GM21390 (cell line): ENCODE measurements around the gene MYLK4.
"Not testable (repeated sequence)": the region's sequence is repeated elsewhere in the genome, so short reads cannot be mapped to it uniquely, and the experiment has no call there.

ENCODE experiments used
- ATAC-seq: cut with Tn5 transposase; IDR thresholded peaks from one replicate; pipeline ENCODE4 v1.9.1; 2021; ENCODE audit not compliant: unreplicated experiment

The MYLK4 gene

GRCh38 chr6:2780102-2780737 is 29.5 kb upstream of the MYLK4 start:
- no peak for ATAC-seq

GRCh38 chr6:2777249-2777648 is 26.5 kb upstream of the MYLK4 start:
- ATAC-seq, result no peak

- no peak for ATAC-seq
Observed at GRCh38 chr6:2775003-2775402, 24.3 kb upstream of the MYLK4 start.

DNA sequence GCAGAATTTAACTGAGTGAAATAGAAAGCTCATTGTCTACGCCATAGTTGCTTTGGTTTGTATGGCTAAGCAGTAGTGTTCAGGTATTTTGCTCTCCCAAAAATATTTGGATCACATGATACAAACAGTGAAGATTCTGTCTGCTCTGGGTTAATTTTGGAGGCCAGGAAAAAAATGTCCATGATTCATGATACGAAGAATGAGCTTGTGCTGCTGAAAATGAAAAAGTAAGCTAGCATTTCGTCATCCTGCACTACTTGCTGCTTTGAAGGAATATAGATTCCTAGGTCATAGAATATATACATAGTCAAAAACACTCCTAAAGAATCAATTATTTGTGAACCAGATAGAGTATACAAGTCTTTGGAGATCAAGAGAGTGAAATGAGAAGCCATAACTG is 22.7 kb upstream of the MYLK4 start:
- no peak for ATAC-seq

DNA sequence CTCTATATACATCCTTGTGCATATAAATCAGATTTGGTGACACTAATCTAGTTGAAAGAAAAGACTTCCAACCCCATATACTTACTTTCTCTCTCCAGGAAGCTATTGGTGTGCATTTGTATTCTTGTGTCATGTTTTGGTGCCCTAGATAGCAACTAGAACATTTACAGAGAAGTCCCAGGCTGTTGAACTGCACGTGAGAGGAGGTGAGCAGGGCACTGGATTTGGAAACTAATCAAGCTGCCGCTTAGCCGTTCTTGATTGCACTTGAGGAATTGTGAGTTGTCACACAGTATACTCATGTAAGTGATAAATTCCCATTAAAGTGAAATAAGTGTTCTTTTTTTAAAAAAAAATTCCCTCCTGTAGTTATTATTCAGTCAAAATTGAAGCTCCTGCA is 22.1 kb upstream of the MYLK4 start:
- no peak for ATAC-seq

DNA sequence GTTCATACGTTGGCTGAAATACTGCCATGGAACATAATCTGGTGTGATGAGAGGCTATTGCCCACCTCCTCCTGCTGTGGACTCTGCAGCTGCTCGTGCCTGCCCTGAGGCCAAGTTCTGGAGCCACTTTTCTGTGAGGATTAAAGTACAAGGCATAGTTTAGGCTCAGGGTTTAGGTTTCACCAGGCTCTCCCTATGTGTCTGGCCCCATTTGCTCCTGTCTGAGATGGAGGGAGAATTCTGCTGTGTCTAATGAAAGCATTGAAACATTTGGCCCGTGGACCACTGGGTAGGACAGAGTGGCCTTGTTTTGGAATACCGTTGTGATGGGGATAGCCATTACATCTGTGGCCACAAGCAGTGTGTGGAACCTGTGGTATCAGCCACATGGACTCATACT is 20.4 kb upstream of the MYLK4 start:
- no peak for ATAC-seq

DNA sequence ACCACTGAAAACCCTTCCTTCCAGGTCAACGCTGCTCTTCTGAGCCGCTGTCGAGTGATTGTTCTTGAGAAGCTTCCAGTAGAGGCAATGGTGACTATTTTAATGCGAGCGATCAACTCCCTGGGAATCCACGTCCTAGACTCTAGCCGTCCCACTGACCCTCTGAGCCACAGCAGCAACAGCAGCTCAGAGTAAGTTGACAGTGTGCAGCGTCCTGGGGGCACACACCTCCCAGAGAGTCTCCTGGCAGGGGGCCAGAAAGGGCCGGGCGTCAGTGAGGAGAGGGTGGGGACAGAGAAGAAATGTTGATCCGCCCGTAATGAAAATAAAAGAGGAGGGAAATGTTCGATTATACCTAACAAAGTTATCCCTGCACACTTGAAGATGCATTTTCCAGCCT is 19.4 kb upstream of the MYLK4 start:
- ATAC-seq, result no peak

DNA sequence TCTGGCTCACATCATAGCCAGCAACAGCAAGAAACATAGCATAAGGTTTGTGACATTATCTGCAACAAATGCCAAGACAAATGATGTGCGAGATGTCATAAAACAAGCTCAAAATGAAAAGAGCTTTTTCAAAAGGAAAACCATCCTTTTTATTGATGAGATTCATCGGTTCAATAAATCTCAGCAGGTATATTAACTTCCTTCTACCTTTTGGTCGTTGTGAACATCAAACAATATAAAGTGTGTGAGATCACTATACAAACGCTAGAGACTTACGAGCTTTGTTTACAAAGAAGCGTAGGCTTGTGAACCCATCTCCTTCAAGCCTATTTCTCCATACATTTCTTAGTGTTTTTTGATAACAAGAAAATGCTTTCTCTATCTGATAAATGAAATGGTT is 18.0 kb upstream of the MYLK4 start:
- ATAC-seq, result no peak

GRCh38 chr6:2767657-2768524 is 17.2 kb upstream of the MYLK4 start:
- ATAC-seq, result no peak

DNA sequence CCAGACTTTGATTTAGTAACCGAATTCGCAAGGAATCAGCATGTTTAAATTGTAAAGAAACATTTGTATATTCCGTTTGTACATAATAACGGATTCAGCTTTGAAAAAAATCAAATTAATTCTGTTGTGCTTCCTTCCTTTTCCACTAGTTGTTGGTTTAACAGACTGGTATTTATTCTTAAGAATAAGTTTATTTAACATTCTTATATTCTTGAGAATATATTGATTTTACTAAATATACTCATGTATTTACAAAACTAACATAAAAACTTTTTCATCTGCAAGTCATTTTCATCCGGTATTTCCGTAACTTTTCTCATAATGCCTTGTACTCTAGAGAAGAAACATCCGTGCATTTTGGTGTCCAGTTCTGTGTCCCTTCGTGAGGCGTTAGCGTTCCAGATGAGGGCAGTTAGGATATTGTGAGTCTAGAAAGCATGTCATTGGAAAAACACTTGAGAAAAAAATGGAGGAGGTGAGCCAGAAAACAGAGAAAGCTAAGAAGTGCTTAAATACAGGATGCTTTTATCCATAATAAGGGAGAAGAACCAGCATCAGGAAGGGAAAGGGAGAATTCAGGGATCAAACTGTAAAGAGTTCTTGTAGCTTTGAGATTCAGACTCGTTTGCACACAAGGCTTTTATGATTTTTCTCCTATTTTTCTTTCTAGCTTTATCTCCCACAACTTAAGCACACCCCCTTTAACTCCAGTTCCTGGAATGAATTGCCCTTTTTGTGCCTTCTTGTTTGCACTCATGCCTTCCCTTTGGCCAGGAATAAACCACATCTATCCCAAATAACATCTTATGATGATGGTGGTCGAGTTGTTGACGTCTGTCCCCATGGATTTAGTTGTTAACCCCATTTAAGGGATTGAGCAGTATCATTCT is 16.3 kb upstream of the MYLK4 start:
- no peak for ATAC-seq

DNA sequence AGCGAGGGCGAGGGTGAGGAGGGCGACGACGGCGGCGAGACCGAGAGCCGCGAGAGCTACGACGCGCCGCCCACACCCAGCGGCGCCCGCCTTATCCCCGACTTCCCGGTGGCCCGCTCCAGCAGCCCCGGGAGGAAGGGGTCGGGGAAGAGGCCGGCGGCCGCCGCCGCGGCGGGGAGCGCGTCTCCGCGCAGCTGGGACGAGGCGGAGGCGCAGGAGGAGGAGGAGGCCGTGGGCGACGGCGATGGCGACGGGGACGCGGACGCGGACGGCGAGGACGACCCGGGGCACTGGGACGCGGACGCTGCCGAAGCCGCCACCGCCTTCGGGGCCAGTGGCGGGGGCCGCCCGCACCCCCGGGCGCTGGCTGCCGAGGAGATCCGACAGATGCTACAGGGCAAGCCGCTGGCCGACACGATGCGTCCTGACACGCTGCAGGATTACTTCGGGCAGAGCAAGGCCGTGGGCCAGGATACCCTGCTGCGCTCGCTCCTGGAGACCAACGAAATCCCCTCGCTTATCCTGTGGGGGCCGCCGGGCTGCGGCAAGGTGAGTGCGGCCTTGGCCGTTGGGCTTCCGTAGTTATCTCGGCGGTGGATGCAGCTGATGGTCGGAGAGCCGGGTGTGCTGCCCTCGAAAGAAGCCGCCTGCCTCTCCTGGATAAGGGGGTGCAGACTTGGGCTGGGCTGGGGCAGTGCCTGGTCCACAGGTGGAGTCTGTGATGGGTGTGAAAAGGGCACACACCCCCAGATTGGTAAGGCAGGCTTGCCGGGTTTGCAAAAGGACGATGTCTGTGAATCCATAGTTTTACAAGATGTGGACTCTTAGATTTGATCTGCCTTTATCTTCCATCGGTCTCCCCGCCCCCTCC is 15.4 kb upstream of the MYLK4 start:
- ATAC-seq, result peak; percentile 24

- peak; percentile 85 for ATAC-seq
Observed at GRCh38 chr6:2765166-2765895, 14.6 kb upstream of the MYLK4 start, which contains the start of gene WRNIP1. Gene WRNIP1, plus strand, starts transcription at chr6:2765393. Its CDS starts 230 bp downstream, at chr6:2765623.

DNA sequence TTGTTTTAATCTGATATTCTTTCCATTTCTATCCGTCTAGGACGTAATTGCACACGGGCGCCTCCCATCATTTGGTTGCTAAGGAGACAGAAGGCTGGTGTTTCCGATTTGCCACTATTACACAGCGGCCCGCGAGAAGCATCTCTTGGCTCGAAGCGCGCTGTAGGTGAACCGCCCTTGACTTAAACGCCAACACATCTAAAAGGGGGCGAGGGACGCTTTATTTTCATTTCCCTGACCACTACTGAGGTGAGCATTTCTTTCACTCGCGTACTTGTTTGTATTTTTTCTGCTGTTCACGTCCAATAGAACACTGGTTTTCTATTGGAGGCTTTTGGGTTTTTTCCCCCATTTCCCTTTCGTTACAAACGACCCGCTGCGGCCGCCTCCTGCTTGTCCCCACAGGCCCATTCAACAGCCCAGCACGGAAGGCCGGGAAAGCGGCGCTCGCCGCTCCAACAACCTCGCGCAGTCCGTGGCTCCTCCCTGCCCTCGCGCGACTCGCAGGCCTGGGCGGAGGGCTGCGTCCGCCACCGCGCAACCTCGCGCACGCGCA is 14.0 kb upstream of the MYLK4 start:
- peak; percentile 48 for ATAC-seq

- no peak for ATAC-seq
Observed at GRCh38 chr6:2763876-2764540, 13.3 kb upstream of the MYLK4 start.

DNA sequence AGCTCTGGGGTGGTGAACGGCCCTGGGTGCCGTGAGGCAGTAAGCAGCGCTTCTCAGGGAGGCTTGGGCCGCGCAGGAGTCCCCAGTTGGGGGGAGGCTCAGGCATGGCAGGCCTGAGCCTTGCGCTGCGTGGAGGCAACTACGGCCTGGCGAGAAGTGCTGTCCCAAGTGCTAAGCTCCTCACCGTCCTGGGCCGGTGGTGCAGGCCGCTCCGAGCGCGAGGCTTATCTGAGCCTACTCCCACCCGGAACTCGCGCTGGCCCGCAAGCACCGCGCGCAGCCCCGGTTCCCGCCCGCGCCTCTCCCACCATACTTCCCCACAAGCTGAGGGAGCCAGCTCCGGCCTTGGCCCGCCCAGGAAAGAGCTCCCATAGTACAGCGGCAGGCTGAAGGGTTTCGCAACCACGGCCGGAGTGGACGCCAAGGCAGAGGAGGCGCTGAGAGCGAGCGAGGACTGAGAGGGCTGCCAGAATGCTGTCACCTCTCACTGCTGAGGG is 12.7 kb upstream of the MYLK4 start:
- no peak for ATAC-seq

DNA sequence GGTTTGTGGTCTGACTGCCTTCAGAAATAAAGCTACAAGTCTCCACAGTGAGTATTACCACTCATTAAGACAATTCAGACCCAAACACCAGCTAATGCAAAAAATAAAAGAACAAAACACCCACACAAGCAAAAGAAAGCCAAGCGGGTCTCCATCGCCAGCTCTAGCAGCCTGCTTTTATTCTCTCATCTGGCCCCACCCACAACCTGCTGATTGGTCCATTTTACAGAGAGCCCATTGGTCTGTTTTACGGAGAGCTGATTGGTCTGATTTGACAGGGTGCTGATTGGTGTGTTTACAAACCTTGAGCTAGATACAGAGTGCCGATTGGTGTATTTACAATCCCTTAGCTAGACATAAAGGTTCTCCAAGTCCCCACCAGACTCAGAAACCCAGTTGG is 12.1 kb upstream of the MYLK4 start:
- ATAC-seq, result not testable (repeated sequence)

GRCh38 chr6:2760882-2761842 is 10.4 kb upstream of the MYLK4 start:
- no peak for ATAC-seq

GRCh38 chr6:2758980-2759379 is 8.3 kb upstream of the MYLK4 start:
- ATAC-seq, result no peak
